Activated T-cell treated with anti-CD3 and anti-CD28 coated beads, Interleukin-2, amount 50 U/mL, for 72 hours (primary cell): ENCODE results near the gene SYPL1. TPM values are rescaled to one million over a fixed set of nuclear protein-coding genes. Genes with fewer than 3 reads are reported as not detected.

Source experiments
- ATAC-seq, 2 donors: fragments of 150-1000 bp; cut with Tn5 transposase; replicated peaks in 1 of 2; 2 replicates each; pipeline ENCODE4 v1.10.0; 2021; ENCODE audit warnings: moderate library complexity in 2 of 2, mild to moderate bottlenecking in 1 of 2
- DNase-seq, 2 donors: peaks; one replicate each; pipeline ENCODE4 v3.0.0; 2021 to 2022; ENCODE audit warnings: mixed read lengths in 1 of 2
- H3K27ac Mint-ChIP-seq: one replicate; pipeline ENCODE4 v1.8.0; 2022; ENCODE audit warnings: mild to moderate bottlenecking, moderate library complexity, mixed read lengths
- H3K27me3 Mint-ChIP-seq: one replicate; pipeline ENCODE4 v1.8.0; 2022; ENCODE audit warnings: low read depth, mixed read lengths
- H3K36me3 Mint-ChIP-seq, 2 donors: one replicate each; pipeline ENCODE4 v1.8.0; 2022; ENCODE audit warnings: mixed read lengths in 2 of 2, mild to moderate bottlenecking in 1 of 2; ENCODE audit not compliant: insufficient read depth in 2 of 2
- H3K4me1 Mint-ChIP-seq: one replicate; pipeline ENCODE4 v1.8.0; 2022; ENCODE audit warnings: low read depth, mixed read lengths
- H3K4me3 Mint-ChIP-seq, 2 donors: one replicate each; pipeline ENCODE4 v1.8.0; 2022; ENCODE audit warnings: mild to moderate bottlenecking in 2 of 2, mixed read lengths in 2 of 2, moderate library complexity in 2 of 2
- H3K9me3 Mint-ChIP-seq, 2 donors: one replicate each; pipeline ENCODE4 v1.8.0; 2022; ENCODE audit warnings: mixed read lengths in 2 of 2
- total RNA-seq, 2 donors: library from RNA; stranded (reverse); gene quantifications; one replicate each; pipeline ENCODE4 v1.2.3, GENCODE V29; 2022

The SYPL1 gene
- total RNA-seq, 2 donors from 2014 or later, result 29.6 to 32.0 TPM

DNA sequence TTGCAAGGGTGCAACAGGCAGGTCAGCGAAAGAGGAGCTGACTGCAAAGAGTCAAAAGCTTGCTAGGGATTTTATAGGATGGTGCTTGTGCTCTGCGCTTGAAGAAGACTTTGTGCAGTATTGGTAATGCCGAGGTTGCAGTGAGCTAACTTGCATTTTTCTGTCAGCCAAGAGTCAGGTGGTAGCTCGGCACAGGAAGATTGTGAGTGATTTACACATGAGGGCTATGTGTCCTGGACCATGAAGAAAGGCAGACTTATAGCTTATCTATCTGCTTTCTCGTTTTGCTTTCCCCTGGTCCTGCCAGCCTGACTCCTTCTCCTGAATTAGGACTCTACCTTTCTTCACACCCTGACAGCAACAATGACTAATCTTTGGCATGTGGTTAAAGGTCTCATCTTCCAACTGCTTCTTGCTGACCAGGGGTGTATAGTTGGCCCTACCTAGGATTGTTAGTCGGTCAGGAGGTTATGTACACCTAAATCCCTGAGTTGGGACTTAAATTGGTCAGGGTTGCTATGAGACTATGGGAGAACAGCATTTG is 4.1 kb upstream of the SYPL1 start:
- DNase-seq (no peak), ATAC-seq (no peak)
- no peak overlapping the region for H3K27ac Mint-ChIP-seq

DNA sequence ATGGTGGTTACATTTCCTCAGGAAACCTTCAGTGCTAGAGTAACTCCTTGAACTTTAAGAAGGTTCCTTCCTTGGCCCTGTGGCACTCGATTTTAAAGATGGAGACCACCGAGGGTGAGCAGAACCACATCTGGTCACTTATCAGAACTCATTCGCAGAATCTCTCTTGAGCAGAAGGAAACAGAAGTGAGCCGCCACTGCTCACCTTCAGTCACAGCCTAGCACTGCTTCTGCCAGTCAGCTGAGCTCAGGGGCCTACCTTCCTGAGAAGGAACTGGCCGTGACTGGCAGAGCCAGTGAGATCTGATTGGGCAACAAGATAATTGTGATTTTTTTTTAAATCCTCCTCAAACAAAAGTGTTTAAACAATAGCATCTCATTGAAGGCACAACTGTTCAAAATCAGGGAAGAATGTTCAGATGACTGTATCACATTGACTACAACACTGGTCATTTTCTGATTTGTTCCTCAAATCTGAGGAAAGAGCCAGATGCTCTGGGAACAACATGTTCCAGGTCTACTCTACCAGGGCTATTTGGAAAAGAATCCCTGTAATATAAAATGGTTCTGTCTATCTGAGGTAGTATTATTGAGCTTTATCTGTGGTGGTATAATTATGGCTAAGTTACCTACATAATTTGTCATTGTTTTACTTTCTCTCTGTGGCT is 2.7 kb upstream of the SYPL1 start:
- ATAC-seq, result no peak
- H3K27ac Mint-ChIP-seq, result peak overlapping the region; percentile 8
- peak; percentile 33 to 35 for DNase-seq
- peaks cover 50% of the 10 kb centered on the region for H3K4me1 Mint-ChIP-seq
- H3K36me3 Mint-ChIP-seq, result no peaks in the 10 kb centered on the region
- peak overlapping the region; percentile 42 to 60 for H3K4me3 Mint-ChIP-seq
- H3K27me3 Mint-ChIP-seq, result no peaks in the 10 kb centered on the region
- H3K9me3 Mint-ChIP-seq, result no peaks in the 10 kb centered on the region

More for the DNA sequence above, 4.1 kb upstream of the SYPL1 start:
- Mint-ChIP-seq H3K4me3 (peak overlapping the region in 1 of 2 donors; percentile 8), H3K36me3 (no peaks in the 10 kb centered on the region), H3K4me1 (peaks cover 43% of the 10 kb centered on the region), H3K27me3 (no peaks in the 10 kb centered on the region), H3K9me3 (no peaks in the 10 kb centered on the region)

DNA sequence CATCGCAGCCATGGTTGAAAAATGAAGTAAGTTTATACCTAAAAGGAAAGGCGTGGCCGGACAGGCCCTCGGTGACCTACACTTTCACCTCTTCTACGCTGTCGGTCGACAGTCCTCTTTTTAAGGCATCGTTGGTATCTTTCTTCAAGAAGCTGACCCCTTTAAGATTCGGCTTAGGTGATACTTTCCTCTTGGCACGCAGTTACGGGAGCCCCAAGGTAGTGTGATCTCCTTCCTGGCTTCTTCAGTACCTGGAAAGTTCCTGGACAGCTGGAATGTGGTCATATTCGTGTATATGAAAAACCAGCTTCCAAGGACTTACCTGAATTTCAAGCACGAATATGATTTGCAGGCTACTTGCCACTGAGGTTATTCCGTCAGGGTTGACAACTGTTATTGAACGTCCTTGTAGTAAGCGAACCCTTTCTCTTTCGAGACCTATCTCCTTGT is 885 bp upstream of the SYPL1 start:
- H3K36me3 Mint-ChIP-seq, result no peaks in the 10 kb centered on the region
- DNase-seq (no peak), ATAC-seq (no peak)
- H3K9me3 Mint-ChIP-seq, result no peaks in the 10 kb centered on the region
- H3K27me3 Mint-ChIP-seq, result no peaks in the 10 kb centered on the region
- peak overlapping the region; percentile 98 for H3K27ac Mint-ChIP-seq
- H3K4me3 Mint-ChIP-seq, result peak overlapping the region; percentile 89 to 96
- H3K4me1 Mint-ChIP-seq, result peaks cover 68% of the 10 kb centered on the region

DNA sequence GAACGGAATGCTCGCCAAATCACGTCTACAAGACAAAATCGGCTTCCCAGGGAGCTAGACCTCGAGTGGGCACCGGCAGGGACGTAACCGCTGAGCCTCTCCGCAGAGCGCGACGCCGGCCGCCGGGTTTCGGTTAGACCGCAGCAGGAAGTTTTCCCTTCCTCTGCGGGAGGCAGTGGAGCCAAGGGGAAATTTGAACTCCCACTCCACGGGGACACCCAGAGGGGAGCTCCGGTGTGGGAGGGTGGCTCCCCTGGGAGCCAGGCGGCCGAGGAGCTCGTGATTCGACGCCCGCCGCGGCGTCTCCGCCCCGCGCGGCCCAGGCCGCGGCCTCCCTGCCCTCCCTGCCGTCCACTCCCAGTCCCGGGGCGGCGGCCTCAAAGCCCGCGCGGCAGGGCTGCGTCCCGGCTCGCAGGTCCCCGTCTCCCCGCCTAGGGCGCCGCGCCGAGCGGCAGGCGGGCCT is 426 bp downstream of the SYPL1 start:
- ATAC-seq (peak; percentile 43 to 46), DNase-seq (peak; percentile 50 to 69)
- Mint-ChIP-seq H3K27ac (peak overlapping the region; percentile 95), H3K9me3 (no peaks in the 10 kb centered on the region), H3K27me3 (no peaks in the 10 kb centered on the region), H3K4me1 (peaks cover 68% of the 10 kb centered on the region), H3K4me3 (peak overlapping the region; percentile 89 to 97), H3K36me3 (no peaks in the 10 kb centered on the region)

DNA sequence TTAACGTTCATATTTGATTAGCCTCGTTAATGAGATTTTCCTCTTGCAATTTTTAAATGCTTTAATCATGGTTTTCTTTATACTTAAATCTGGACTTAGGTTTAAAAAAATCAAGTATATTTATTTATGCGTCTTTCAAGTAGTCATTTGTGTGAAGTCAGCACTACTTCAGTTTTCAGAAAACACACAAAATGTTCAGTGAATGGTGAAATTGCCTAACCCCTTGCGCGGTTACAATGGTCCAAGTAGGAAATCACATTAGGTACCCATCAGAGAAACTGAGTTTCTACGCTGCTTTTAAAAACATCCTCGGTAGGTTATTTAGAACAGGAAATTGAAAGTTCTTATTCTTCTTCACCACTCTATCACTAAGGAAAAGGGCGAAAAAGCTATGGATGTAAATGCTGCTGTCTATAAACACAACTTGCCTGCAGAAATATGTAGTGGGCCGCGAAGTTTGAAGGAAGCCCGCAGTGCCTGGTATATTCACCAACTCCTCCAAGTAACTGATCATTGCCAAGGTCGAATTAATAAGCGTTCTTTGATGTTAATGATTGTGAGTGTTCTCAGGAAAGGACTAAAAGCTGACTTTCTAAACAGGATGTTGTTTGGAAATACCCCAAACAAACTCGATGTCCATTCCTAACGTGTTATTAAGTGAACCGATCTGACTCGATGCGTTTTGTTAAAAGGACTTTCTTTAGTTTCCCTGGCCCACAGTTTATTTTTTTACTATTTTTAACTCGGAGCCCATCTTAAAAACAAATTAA is 1.0 kb downstream of the SYPL1 start:
- H3K36me3 Mint-ChIP-seq, result no peaks in the 10 kb centered on the region
- peak overlapping the region; percentile 87 to 97 for H3K4me3 Mint-ChIP-seq
- H3K27ac Mint-ChIP-seq, result peak overlapping the region; percentile 95
- no peaks in the 10 kb centered on the region for H3K9me3 Mint-ChIP-seq
- peaks cover 67% of the 10 kb centered on the region for H3K4me1 Mint-ChIP-seq
- H3K27me3 Mint-ChIP-seq, result no peaks in the 10 kb centered on the region
- ATAC-seq (no peak), DNase-seq (no peak)

DNA sequence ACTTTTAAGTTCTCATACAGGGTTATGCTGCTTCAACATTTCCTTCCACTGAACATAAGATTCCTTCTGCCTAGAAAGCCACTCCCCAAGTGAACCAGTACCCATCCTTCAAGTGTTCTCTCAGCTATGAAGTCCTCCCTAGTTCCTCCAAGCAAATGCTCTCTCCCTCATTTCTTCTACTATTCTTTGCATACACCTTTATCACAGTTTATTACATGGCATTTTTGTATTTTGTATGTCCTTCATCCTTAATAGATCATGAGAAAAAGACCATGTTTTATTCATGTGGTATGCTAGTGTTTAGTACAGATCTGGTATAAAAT is 1.9 kb downstream of the SYPL1 start:
- H3K9me3 Mint-ChIP-seq, result no peaks in the 10 kb centered on the region
- H3K4me3 Mint-ChIP-seq, result peak overlapping the region; percentile 50 to 77
- peaks cover 68% of the 10 kb centered on the region for H3K4me1 Mint-ChIP-seq
- peaks cover 0 to 2% of the 10 kb centered on the region in 2 donors for H3K36me3 Mint-ChIP-seq
- ATAC-seq, result no peak
- DNase-seq, result no peak
- H3K27me3 Mint-ChIP-seq, result no peaks in the 10 kb centered on the region
- peak overlapping the region; percentile 62 for H3K27ac Mint-ChIP-seq

DNA sequence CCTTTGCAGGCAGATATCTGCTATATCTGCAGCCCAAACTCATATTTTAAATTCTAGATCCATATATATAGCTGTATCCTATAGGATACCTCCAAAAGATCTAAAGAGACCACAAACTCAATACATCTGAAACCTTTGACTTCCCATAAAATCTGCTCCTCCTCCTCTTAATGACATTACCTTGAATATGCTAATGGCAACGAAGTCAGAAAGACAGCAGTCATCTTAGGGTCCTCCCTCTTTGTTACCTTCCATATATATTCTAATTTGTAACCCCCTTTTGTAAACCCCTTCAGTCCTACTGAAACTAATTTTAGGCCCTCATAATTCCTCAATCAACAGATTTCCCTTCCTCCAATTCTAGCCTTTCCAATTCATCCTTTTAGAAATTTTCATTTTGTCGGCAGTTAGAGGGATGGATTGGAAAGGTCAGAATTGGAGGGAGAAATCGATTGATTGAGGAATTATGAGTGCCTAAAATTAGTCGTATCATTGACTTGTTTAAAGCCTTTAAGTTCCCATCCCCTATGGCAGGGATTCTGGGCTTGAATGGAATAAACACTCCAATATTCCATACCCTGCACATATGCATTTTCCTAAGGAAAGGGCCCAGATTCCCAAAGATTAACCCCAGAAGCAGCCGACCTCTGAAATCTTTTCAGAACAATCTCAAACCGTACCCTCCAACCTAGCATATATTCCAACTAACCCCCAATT is 2.4 kb downstream of the SYPL1 start:
- no peaks in the 10 kb centered on the region for H3K27me3 Mint-ChIP-seq
- DNase-seq (no peak), ATAC-seq (no peak)
- H3K4me1 Mint-ChIP-seq, result peaks cover 68% of the 10 kb centered on the region
- H3K4me3 Mint-ChIP-seq, result peak overlapping the region; percentile 50 to 77
- no peaks in the 10 kb centered on the region for H3K9me3 Mint-ChIP-seq
- H3K36me3 Mint-ChIP-seq, result peaks cover 0 to 2% of the 10 kb centered on the region in 2 donors
- peak overlapping the region; percentile 66 for H3K27ac Mint-ChIP-seq

DNA sequence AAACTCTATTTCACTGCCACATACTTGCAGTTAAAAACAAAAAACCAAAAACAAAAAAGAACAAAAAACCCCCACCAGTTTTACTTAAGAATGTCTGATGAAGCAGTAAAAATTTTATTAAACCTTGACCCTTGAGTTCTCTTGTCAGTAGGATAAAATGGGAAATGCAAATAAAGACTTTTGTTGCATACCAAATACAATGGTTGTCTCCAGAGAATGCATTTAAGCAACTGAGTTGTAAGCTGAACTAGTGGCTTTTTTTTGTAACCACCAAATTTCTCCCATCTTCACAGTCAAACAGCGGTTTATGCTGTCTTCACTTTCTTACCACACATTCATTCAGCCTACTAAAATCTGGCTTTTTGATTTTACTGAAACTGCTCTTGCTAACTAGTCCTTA is 3.1 kb downstream of the SYPL1 start:
- H3K27ac Mint-ChIP-seq, result peak overlapping the region; percentile 66
- H3K4me3 Mint-ChIP-seq, result peak overlapping the region; percentile 1 to 66
- H3K27me3 Mint-ChIP-seq, result no peaks in the 10 kb centered on the region
- ATAC-seq (no peak), DNase-seq (no peak)
- no peaks in the 10 kb centered on the region for H3K9me3 Mint-ChIP-seq
- H3K4me1 Mint-ChIP-seq, result peaks cover 64% of the 10 kb centered on the region
- peaks cover 0 to 2% of the 10 kb centered on the region in 2 donors for H3K36me3 Mint-ChIP-seq

DNA sequence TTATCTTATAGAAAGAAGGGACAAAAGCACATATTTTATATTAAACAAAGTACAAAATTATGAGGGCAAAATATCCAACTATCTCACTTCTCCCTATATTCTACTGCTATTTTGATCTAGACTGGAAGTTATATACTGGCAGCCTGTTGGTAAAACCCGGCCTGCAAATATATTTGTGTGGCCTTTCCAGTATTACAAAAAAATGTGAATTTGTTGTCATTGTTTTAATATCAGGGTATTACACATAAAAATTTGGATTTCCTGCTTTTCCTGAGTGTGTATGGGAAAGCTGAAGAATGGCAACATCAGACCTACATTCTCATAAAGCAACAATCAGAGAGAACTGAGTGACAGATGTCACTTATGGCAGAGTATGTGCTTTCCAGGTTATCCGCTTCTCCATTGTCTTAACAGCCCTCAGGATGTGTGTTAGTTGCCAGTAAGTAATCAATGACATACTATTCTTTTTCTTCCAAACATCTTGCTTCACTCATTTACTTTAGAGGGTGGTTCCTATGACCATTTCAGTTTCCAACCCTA is 7.3 kb downstream of the SYPL1 start:
- Mint-ChIP-seq H3K27ac (no peak overlapping the region), H3K36me3 (peaks cover 0 to 3% of the 10 kb centered on the region in 2 donors), H3K4me3 (no peak overlapping the region), H3K9me3 (no peaks in the 10 kb centered on the region), H3K27me3 (no peaks in the 10 kb centered on the region), H3K4me1 (peaks cover 73% of the 10 kb centered on the region)
- DNase-seq (no peak), ATAC-seq (no peak)

DNA sequence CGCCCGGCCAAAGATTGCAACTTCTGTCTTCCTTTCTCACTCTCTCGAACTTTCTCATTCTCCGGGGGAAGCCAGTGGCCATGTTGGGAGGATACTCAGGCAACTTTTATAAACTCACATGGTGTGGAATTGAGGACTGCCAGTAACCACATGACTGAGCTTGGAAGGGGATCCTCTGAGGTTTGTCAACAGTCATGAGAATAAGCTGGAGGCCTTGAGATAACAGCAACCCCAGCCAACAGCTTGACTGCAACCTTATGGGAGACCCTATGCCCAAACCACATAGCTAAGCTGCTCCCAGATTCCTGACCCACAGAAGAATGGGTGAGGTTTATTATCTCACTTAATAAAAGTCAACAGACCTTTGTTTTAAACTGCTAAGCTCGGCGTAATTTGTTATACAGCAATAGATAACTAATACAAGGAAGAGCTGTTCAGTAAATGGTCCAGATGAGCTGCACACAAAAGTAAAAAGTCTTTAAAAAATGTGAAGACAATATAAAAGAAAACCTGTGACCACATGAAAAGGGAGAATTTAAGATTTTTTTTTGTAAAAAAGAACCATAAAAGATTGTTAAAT is 9.6 kb downstream of the SYPL1 start:
- ATAC-seq, result no peak
- Mint-ChIP-seq H3K4me3 (no peak overlapping the region), H3K36me3 (peaks cover 0 to 3% of the 10 kb centered on the region in 2 donors), H3K27ac (peak overlapping the region; percentile 24), H3K9me3 (no peaks in the 10 kb centered on the region), H3K4me1 (peaks cover 67% of the 10 kb centered on the region), H3K27me3 (no peaks in the 10 kb centered on the region)
- DNase-seq, result no peak

DNA sequence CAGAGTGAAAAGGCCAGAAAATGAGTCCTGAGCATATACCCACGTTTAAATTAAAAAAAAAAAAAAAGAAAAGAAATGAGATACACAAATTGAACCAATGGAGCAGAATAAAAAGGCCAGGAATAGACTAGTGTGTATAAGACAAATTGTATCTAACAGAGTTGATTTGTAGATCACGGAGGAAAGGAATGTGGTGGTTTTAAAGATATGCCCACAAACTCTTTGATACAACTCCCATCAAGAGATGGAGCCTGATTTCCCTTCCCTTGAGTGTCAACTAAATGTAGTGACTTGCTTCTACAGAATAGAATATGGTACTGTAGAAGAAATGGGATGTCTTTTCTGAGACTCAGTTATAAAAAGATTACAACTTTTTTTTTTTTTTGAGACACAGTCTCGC is 10.4 kb downstream of the SYPL1 start:
- H3K4me1 Mint-ChIP-seq, result peaks cover 67% of the 10 kb centered on the region
- H3K36me3 Mint-ChIP-seq, result peaks cover 0 to 3% of the 10 kb centered on the region in 2 donors
- no peak for ATAC-seq

DNA sequence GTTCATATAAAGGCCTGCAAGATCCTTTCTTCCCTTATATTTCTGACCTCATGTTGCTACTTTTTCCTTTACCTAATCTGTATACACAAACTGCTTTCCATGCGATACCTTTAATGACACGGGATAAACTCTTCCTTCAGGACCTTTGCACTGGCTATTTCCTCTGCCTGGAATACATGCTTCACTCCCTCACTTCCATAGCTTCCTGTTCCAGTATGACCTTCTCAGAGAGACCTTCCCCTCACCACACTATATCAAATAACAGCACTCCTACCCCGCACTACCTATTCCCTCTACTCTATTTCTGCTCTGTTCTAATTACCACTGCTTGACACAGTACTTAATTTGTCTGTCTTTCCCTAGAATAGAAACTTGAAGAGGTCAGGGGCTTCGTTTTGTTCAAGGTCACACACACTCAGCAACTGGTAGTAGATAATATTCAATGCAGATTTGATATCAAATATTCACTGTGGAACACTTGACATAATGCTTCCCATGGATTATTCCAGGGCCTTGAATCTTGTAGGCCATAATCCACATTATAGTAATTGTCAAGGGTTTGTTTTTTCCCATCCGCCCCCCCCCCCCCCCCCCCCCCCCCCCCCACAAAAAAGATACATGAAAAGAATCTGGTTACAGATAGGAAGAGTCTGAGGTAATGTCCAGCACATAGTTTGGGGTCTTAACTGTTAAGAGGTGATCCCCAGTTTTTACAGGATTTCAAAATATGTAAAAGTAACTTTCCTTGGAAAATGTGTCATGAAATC is 11.1 kb downstream of the SYPL1 start:
- Mint-ChIP-seq H3K27me3 (no peaks in the 10 kb centered on the region), H3K36me3 (peaks cover 0 to 3% of the 10 kb centered on the region in 2 donors), H3K4me3 (no peak overlapping the region), H3K27ac (no peak overlapping the region), H3K9me3 (no peaks in the 10 kb centered on the region), H3K4me1 (peaks cover 63% of the 10 kb centered on the region)
- ATAC-seq (no peak), DNase-seq (no peak)

More for the DNA sequence above, 10.4 kb downstream of the SYPL1 start:
- no peaks in the 10 kb centered on the region for H3K9me3 Mint-ChIP-seq
- no peaks in the 10 kb centered on the region for H3K27me3 Mint-ChIP-seq
- no peak overlapping the region for H3K4me3 Mint-ChIP-seq
- H3K27ac Mint-ChIP-seq, result no peak overlapping the region
- no peak for DNase-seq
